ENCODE measurements around the gene P2RX7. TPM values are rescaled to one million over a fixed set of nuclear protein-coding genes. Genes with fewer than 3 reads are reported as not detected.

The P2RX7 gene
- total RNA-seq, 1 donor from 2014 or later, result 0.07 TPM

DNA sequence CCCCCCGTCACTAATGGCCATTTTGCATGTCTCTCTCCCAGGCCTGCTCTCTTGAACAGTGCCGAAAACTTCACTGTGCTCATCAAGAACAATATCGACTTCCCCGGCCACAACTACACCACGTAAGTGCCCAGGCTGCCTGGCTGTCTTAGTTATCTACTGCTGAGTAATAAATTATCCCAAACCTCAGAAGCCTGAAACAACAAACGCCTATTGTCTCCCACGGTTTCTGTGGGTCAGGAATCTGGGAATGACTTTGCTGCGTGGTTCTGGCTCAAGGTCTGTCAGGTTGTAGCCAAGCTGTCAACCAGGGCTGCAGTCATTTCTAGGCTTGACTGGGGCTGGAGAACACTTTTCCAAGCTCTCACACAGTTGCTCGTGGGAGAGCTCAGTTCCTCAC, 32.6 kb downstream of the P2RX7 start:
- Mint-ChIP-seq H3K27ac (ENCODE audit: unreplicated experiment) (no peak overlapping the region), H3K9me3 (ENCODE audit: unreplicated experiment) (peaks cover 3% of the 10 kb centered on the region), H3K4me1 (ENCODE audit: low read depth, unreplicated experiment) (peaks cover 5% of the 10 kb centered on the region), H3K4me3 (ENCODE audit: unreplicated experiment) (no peak overlapping the region), H3K27me3 (ENCODE audit: low read depth, unreplicated experiment) (peaks cover 14% of the 10 kb centered on the region), H3K36me3 (ENCODE audit: low read depth, unreplicated experiment) (no peaks in the 10 kb centered on the region)
- Histone ChIP-seq H3K4me2 (ENCODE audit: low read length) (peak overlapping the region; percentile 53), H3K9me3 (ENCODE audit: insufficient read depth, low read depth, low read length) (no peaks in the 10 kb centered on the region), H3K79me2 (ENCODE audit: insufficient read depth, low read length) (no peaks in the 10 kb centered on the region), H3K9ac (ENCODE audit: low read length) (peak overlapping the region; percentile 20), H2AFZ (ENCODE audit: low read depth, low read length) (no peak overlapping the region), H3K4me3 (ENCODE audit: insufficient read depth, low read depth, low read length) (no peak overlapping the region), H3K27me3 (ENCODE audit: insufficient read depth, low read length) (peaks cover 38% of the 10 kb centered on the region), H3K27ac (ENCODE audit: low read depth, low read length) (no peak overlapping the region), H4K20me1 (ENCODE audit: insufficient read depth, low read length) (no peaks in the 10 kb centered on the region), H3K36me3 (ENCODE audit: insufficient read depth, low read length) (no peaks in the 10 kb centered on the region), H3K4me1 (ENCODE audit: insufficient read depth, low read length) (peaks cover 10% of the 10 kb centered on the region)
- peak; percentile 92 for DNase-seq (ENCODE audit: low read depth)
- FAIRE-seq, result no peak
- TF ChIP-seq, protein P1, sequence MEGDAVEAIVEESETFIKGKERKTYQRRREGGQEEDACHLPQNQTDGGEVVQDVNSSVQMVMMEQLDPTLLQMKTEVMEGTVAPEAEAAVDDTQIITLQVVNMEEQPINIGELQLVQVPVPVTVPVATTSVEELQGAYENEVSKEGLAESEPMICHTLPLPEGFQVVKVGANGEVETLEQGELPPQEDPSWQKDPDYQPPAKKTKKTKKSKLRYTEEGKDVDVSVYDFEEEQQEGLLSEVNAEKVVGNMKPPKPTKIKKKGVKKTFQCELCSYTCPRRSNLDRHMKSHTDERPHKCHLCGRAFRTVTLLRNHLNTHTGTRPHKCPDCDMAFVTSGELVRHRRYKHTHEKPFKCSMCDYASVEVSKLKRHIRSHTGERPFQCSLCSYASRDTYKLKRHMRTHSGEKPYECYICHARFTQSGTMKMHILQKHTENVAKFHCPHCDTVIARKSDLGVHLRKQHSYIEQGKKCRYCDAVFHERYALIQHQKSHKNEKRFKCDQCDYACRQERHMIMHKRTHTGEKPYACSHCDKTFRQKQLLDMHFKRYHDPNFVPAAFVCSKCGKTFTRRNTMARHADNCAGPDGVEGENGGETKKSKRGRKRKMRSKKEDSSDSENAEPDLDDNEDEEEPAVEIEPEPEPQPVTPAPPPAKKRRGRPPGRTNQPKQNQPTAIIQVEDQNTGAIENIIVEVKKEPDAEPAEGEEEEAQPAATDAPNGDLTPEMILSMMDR (IDR thresholded peaks at IDR 0.05; ENCODE audit: insufficient read depth, low read depth, low read length), result no peak
- TF ChIP-seq EZH2 (IDR thresholded peaks at IDR 0.05; ENCODE audit: insufficient read depth, low read length), result no peak

DNA sequence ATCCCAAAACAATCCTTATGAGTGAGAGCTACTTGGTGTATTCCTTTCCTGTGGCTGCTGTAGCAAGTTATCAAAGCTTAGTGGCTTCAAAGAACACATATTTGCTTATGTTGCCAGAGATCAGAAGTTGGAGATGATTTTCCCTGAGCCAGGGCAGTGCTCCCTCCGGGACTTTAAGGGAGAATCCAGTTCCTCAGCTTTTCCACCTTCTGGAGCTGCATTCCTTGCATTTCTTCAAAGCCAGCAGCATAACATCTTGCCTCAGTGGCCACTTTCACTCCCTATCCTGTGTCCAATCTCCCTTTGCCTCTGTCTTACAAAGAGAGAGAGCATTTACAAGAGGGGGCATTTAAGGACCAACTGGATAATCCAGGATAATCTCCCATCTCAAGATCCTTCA, 33.7 kb downstream of the P2RX7 start:
- Histone ChIP-seq H3K4me1 (ENCODE audit: insufficient read depth, low read length) (peaks cover 17% of the 10 kb centered on the region), H3K27me3 (ENCODE audit: insufficient read depth, low read length) (peaks cover 33% of the 10 kb centered on the region), H3K27ac (ENCODE audit: low read depth, low read length) (no peak overlapping the region), H3K9me3 (ENCODE audit: insufficient read depth, low read depth, low read length) (no peaks in the 10 kb centered on the region), H3K36me3 (ENCODE audit: insufficient read depth, low read length) (no peaks in the 10 kb centered on the region), H3K79me2 (ENCODE audit: insufficient read depth, low read length) (no peaks in the 10 kb centered on the region), H3K4me3 (ENCODE audit: insufficient read depth, low read depth, low read length) (no peak overlapping the region), H3K4me2 (ENCODE audit: low read length) (no peak overlapping the region), H4K20me1 (ENCODE audit: insufficient read depth, low read length) (no peaks in the 10 kb centered on the region), H2AFZ (ENCODE audit: low read depth, low read length) (no peak overlapping the region), H3K9ac (ENCODE audit: low read length) (no peak overlapping the region)
- TF ChIP-seq, protein P1 (IDR thresholded peaks at IDR 0.05; ENCODE audit: insufficient read depth, low read depth, low read length), result no peak
- no peak for TF ChIP-seq EZH2 (IDR thresholded peaks at IDR 0.05; ENCODE audit: insufficient read depth, low read length)
- FAIRE-seq, result no peak
- Mint-ChIP-seq H3K4me3 (ENCODE audit: unreplicated experiment) (no peak overlapping the region), H3K27me3 (ENCODE audit: low read depth, unreplicated experiment) (peaks cover 6% of the 10 kb centered on the region), H3K4me1 (ENCODE audit: low read depth, unreplicated experiment) (peaks cover 11% of the 10 kb centered on the region), H3K27ac (ENCODE audit: unreplicated experiment) (no peak overlapping the region), H3K9me3 (ENCODE audit: unreplicated experiment) (peaks cover 3% of the 10 kb centered on the region), H3K36me3 (ENCODE audit: low read depth, unreplicated experiment) (no peaks in the 10 kb centered on the region)
- DNase-seq (ENCODE audit: low read depth), result no peak

DNA sequence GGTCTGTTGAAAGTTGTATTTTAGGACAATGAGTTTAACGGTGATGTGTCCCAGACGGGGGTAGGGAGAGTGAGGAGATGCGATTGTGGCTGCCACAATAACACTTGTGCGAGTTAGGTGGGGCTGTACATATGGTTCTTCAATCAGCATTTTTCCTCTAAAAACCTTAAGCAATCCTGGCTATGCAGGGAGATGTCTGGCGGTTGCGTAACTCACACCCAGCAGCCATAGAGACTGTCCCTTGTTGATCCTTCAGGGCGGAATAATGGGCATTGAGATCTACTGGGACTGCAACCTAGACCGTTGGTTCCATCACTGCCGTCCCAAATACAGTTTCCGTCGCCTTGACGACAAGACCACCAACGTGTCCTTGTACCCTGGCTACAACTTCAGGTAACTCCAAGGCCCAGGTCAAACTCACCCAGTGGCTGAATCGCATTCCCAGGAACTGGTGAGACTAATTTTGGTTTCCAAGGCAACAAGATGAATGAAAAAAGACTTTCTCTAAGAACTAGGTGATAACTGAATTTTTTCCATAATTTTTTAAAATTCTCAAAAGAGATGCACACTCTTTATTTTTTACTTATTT, 34.6 kb downstream of the P2RX7 start:
- H3K27me3 ChIP-seq (ENCODE audit: insufficient read depth, low read length), result peaks cover 32% of the 10 kb centered on the region
- H3K4me3 ChIP-seq (ENCODE audit: insufficient read depth, low read depth, low read length), result no peak overlapping the region
- Mint-ChIP-seq H3K27ac (ENCODE audit: unreplicated experiment) (no peak overlapping the region), H3K27me3 (ENCODE audit: low read depth, unreplicated experiment) (peaks cover under 1% of the 10 kb centered on the region), H3K36me3 (ENCODE audit: low read depth, unreplicated experiment) (no peaks in the 10 kb centered on the region), H3K4me1 (ENCODE audit: low read depth, unreplicated experiment) (peaks cover 11% of the 10 kb centered on the region), H3K9me3 (ENCODE audit: unreplicated experiment) (peaks cover 3% of the 10 kb centered on the region), H3K4me3 (ENCODE audit: unreplicated experiment) (no peak overlapping the region)
- H3K79me2 ChIP-seq (ENCODE audit: insufficient read depth, low read length), result no peaks in the 10 kb centered on the region
- H3K36me3 ChIP-seq (ENCODE audit: insufficient read depth, low read length), result no peaks in the 10 kb centered on the region
- no peak for TF ChIP-seq EZH2 (IDR thresholded peaks at IDR 0.05; ENCODE audit: insufficient read depth, low read length)
- TF ChIP-seq, protein P1 (IDR thresholded peaks at IDR 0.05; ENCODE audit: insufficient read depth, low read depth, low read length), result no peak
- peaks cover 19% of the 10 kb centered on the region for H3K4me1 ChIP-seq (ENCODE audit: insufficient read depth, low read length)
- no peaks in the 10 kb centered on the region for H3K9me3 ChIP-seq (ENCODE audit: insufficient read depth, low read depth, low read length)
- H2AFZ ChIP-seq (ENCODE audit: low read depth, low read length), result no peak overlapping the region
- H3K4me2 ChIP-seq (ENCODE audit: low read length), result no peak overlapping the region
- H3K9ac ChIP-seq (ENCODE audit: low read length), result no peak overlapping the region
- H3K27ac ChIP-seq (ENCODE audit: low read depth, low read length), result no peak overlapping the region
- no peak for DNase-seq (ENCODE audit: low read depth)
- no peak for FAIRE-seq
- no peaks in the 10 kb centered on the region for H4K20me1 ChIP-seq (ENCODE audit: insufficient read depth, low read length)
